Activated naive CD4-positive, alpha-beta T cell treated with anti-CD3 and anti-CD28 coated beads, Interleukin-2, amount 50 U/mL, for 24 hours (primary cell): Measurements from ENCODE around the gene ARL4C.
"Not testable (repeated sequence)": the region's sequence is repeated elsewhere in the genome, so short reads cannot be mapped to it uniquely, and the experiment has no call there.

Source experiments
- H3K27ac Mint-ChIP-seq: one replicate; pipeline ENCODE4 v1.8.0; 2021; ENCODE audit warnings: mild to moderate bottlenecking, mixed read lengths
- H3K27me3 Mint-ChIP-seq: one replicate; pipeline ENCODE4 v1.8.0; 2021; ENCODE audit warnings: mixed read lengths
- H3K36me3 Mint-ChIP-seq: one replicate; pipeline ENCODE4 v1.8.0; 2021; ENCODE audit warnings: mixed read lengths
- H3K4me1 Mint-ChIP-seq: one replicate; pipeline ENCODE4 v1.8.0; 2021; ENCODE audit warnings: mixed read lengths
- H3K4me3 Mint-ChIP-seq: one replicate; pipeline ENCODE4 v1.8.0; 2021; ENCODE audit warnings: mild to moderate bottlenecking, mixed read lengths
- H3K9me3 Mint-ChIP-seq: one replicate; pipeline ENCODE4 v1.8.0; 2021; ENCODE audit warnings: mixed read lengths

The ARL4C gene

GRCh38 chr2:234467289-234467688 is 29.6 kb downstream of the ARL4C start:
- H3K4me3 Mint-ChIP-seq = no peak overlapping the region
- H3K9me3 Mint-ChIP-seq = no peaks in the 10 kb centered on the region
- no peaks in the 10 kb centered on the region for H3K27me3 Mint-ChIP-seq
- peaks cover 74% of the 10 kb centered on the region for H3K4me1 Mint-ChIP-seq
- peak overlapping the region; percentile 62 for H3K27ac Mint-ChIP-seq
- H3K36me3 Mint-ChIP-seq = no peaks in the 10 kb centered on the region

- no peaks in the 10 kb centered on the region for H3K9me3 Mint-ChIP-seq
- peak overlapping the region; percentile 96 for H3K27ac Mint-ChIP-seq
- no peaks in the 10 kb centered on the region for H3K27me3 Mint-ChIP-seq
- peak overlapping the region; percentile 72 for H3K4me3 Mint-ChIP-seq
- H3K4me1 Mint-ChIP-seq = peaks cover 88% of the 10 kb centered on the region
- H3K36me3 Mint-ChIP-seq = no peaks in the 10 kb centered on the region
Measured at GRCh38 chr2:234464291-234464645, 32.6 kb downstream of the ARL4C start.

- Mint-ChIP-seq H3K27ac (peak overlapping the region; percentile 96), H3K4me3 (peak overlapping the region; percentile 72), H3K36me3 (no peaks in the 10 kb centered on the region), H3K27me3 (no peaks in the 10 kb centered on the region), H3K9me3 (no peaks in the 10 kb centered on the region), H3K4me1 (peaks cover 89% of the 10 kb centered on the region)
Measured at GRCh38 chr2:234463626-234464290, 33.1 kb downstream of the ARL4C start.

GRCh38 chr2:234462218-234462992 is 34.5 kb downstream of the ARL4C start:
- peaks cover 90% of the 10 kb centered on the region for H3K4me1 Mint-ChIP-seq

GRCh38 chr2:234459401-234460009 is 37.4 kb downstream of the ARL4C start:
- H3K9me3 Mint-ChIP-seq = peaks cover 5% of the 10 kb centered on the region
- H3K27ac Mint-ChIP-seq = peak overlapping the region; percentile 92
- peak overlapping the region; percentile 69 for H3K4me3 Mint-ChIP-seq
- H3K4me1 Mint-ChIP-seq = peaks cover 88% of the 10 kb centered on the region
- no peaks in the 10 kb centered on the region for H3K27me3 Mint-ChIP-seq
- H3K36me3 Mint-ChIP-seq = peaks cover 2% of the 10 kb centered on the region

More at GRCh38 chr2:234462218-234462992, 34.5 kb downstream of the ARL4C start:
- peaks cover 4% of the 10 kb centered on the region for H3K9me3 Mint-ChIP-seq
- no peaks in the 10 kb centered on the region for H3K27me3 Mint-ChIP-seq
- H3K4me3 Mint-ChIP-seq = peak overlapping the region; percentile 30
- peak overlapping the region; percentile 96 for H3K27ac Mint-ChIP-seq
- peaks cover 2% of the 10 kb centered on the region for H3K36me3 Mint-ChIP-seq

DNA sequence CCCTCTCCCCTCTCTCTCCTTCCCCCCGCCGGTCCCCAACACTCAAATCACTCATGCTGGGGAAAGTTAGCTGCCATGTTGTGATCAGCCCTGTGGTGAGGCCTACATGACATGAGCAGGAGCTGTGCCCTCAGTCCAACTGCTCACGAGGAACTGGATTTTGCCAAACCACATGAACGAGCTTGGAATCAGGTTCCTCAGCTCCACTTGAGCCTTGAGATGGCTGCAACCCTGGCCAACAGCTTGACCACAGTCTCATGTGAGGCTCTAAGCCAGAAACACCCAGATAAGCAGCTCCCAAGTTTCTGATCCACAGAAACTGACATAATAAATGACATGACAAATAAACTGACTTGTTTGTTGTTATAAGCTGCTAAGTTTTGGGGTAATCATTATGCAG is 38.4 kb downstream of the ARL4C start:
- peak overlapping the region; percentile 82 for H3K27ac Mint-ChIP-seq
- peaks cover 2% of the 10 kb centered on the region for H3K36me3 Mint-ChIP-seq
- H3K9me3 Mint-ChIP-seq = peaks cover 5% of the 10 kb centered on the region
- H3K27me3 Mint-ChIP-seq = no peaks in the 10 kb centered on the region
- H3K4me3 Mint-ChIP-seq = no peak overlapping the region
- peaks cover 84% of the 10 kb centered on the region for H3K4me1 Mint-ChIP-seq

- Mint-ChIP-seq H3K4me3 (no peak overlapping the region), H3K36me3 (peaks cover 2% of the 10 kb centered on the region), H3K4me1 (peaks cover 84% of the 10 kb centered on the region), H3K27ac (peak overlapping the region; percentile 68), H3K9me3 (peaks cover 5% of the 10 kb centered on the region), H3K27me3 (no peaks in the 10 kb centered on the region)
Measured at GRCh38 chr2:234457421-234457820, 39.5 kb downstream of the ARL4C start.

DNA sequence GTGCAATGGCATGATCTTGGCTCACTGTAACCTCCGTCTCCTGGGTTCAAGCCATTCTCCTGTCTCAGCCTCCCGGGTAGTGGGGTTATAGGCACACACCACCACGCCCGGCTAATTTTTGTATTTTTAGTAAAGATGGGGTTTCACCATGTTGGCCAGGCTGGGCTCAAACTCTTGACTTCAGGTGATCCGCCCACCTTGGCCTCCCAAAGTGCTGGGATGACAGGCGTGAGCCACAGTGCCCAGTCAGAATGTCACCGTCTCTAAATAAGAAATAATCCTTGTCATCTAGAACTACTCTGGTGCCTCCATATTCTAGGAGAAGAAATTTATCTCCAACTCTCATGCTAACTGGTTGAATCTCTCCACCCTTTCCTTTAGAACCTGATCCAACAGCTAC is 41.6 kb downstream of the ARL4C start:
- not testable (repeated sequence) for H3K36me3 Mint-ChIP-seq, H3K27me3 Mint-ChIP-seq, H3K9me3 Mint-ChIP-seq
- Mint-ChIP-seq H3K4me1 (peaks cover 90% of the 10 kb centered on the region), H3K27ac (peak overlapping the region; percentile 95), H3K4me3 (peak overlapping the region; percentile 75)

- H3K36me3 Mint-ChIP-seq = peaks cover 6% of the 10 kb centered on the region
- peak overlapping the region; percentile 95 for H3K27ac Mint-ChIP-seq
- no peaks in the 10 kb centered on the region for H3K27me3 Mint-ChIP-seq
- peaks cover 5% of the 10 kb centered on the region for H3K9me3 Mint-ChIP-seq
- peak overlapping the region; percentile 90 for H3K4me3 Mint-ChIP-seq
- H3K4me1 Mint-ChIP-seq = peaks cover 91% of the 10 kb centered on the region
Measured at GRCh38 chr2:234454433-234454832, 42.4 kb downstream of the ARL4C start.

DNA sequence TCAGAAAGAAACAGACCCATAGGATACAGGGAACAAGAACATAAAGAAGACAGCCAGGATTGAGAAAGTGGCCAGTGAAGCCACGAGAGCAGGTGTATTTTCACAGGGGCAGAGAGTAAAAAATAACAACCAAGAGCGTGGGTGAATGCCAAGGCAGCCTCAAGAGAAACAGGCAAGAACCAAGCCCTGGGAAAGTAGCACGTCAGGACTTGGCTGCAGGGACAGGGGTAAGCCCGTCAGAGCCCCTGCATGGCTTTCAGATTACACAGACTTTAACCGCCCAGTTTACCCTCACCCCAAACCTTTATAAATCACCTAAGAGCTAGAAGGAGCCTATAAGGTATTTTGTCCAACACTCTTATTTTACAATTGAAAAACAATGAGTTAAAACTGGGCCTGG is 43.7 kb downstream of the ARL4C start:
- H3K4me1 Mint-ChIP-seq = peaks cover 91% of the 10 kb centered on the region
- H3K36me3 Mint-ChIP-seq = peaks cover 6% of the 10 kb centered on the region
- H3K27ac Mint-ChIP-seq = peak overlapping the region; percentile 95
- peak overlapping the region; percentile 90 for H3K4me3 Mint-ChIP-seq
- H3K9me3 Mint-ChIP-seq = peaks cover 5% of the 10 kb centered on the region
- no peaks in the 10 kb centered on the region for H3K27me3 Mint-ChIP-seq

DNA sequence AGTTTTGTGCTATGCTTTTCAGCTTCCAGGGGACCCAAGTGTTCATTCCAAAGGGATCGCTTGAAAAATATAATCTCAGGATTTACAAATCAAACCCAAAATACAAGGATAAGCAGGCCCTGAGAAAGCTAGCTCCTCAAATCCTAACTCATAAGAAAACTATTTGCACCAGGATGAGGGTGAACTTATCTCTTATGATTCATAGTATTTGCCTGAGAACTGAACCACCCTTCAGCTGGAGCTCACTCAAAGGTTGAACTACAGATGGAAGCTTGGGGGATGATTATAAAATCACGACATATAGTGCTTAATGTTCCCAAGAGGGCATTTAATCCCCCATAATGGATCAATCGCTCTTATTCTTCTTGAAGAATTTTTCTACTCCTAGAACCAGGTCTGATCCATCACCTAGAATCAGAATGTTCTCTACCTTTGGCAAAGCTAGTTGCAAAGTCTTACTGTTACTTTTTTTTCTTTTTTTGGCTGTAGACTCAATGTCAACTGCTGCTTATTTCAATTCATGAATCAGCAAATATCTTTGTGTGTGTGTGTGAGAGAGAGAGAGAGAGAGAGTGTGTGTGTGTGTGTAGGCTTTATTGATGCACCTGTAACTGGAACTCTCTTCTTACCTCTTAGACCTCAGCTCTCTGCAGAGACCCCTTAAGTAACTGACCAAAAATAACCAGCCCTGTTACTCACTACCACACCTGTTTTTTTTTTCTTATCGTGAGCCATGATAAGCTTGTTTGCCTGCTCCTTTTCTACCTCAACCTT is 44.8 kb downstream of the ARL4C start:
- H3K9me3 Mint-ChIP-seq = no peaks in the 10 kb centered on the region

GRCh38 chr2:234451242-234451641 is 45.6 kb downstream of the ARL4C start:
- Mint-ChIP-seq H3K27ac (peak overlapping the region; percentile 95), H3K9me3 (no peaks in the 10 kb centered on the region), H3K4me3 (peak overlapping the region; percentile 90), H3K36me3 (peaks cover 3% of the 10 kb centered on the region), H3K27me3 (no peaks in the 10 kb centered on the region), H3K4me1 (peaks cover 92% of the 10 kb centered on the region)

More for the DNA sequence above, 44.8 kb downstream of the ARL4C start:
- H3K36me3 Mint-ChIP-seq = peaks cover 3% of the 10 kb centered on the region
- H3K4me3 Mint-ChIP-seq = peak overlapping the region; percentile 90
- H3K4me1 Mint-ChIP-seq = peaks cover 92% of the 10 kb centered on the region
- no peaks in the 10 kb centered on the region for H3K27me3 Mint-ChIP-seq
- H3K27ac Mint-ChIP-seq = peak overlapping the region; percentile 95

GRCh38 chr2:234450431-234451124 is 46.3 kb downstream of the ARL4C start:
- Mint-ChIP-seq H3K4me3 (peak overlapping the region; percentile 81), H3K27me3 (no peaks in the 10 kb centered on the region), H3K27ac (peak overlapping the region; percentile 96), H3K36me3 (peaks cover 3% of the 10 kb centered on the region), H3K9me3 (no peaks in the 10 kb centered on the region), H3K4me1 (peaks cover 90% of the 10 kb centered on the region)

GRCh38 chr2:234448506-234449184 is 48.2 kb downstream of the ARL4C start:
- Mint-ChIP-seq H3K9me3 (no peaks in the 10 kb centered on the region), H3K27me3 (no peaks in the 10 kb centered on the region), H3K27ac (peak overlapping the region; percentile 97), H3K4me1 (peaks cover 90% of the 10 kb centered on the region), H3K36me3 (peaks cover 6% of the 10 kb centered on the region), H3K4me3 (peak overlapping the region; percentile 83)
